ENCODE measurements around the gene SYNCRIP.
"Not testable (repeated sequence)": the region's sequence is repeated elsewhere in the genome, so short reads cannot be mapped to it uniquely, and the experiment has no call there.

Gene SYNCRIP

DNA sequence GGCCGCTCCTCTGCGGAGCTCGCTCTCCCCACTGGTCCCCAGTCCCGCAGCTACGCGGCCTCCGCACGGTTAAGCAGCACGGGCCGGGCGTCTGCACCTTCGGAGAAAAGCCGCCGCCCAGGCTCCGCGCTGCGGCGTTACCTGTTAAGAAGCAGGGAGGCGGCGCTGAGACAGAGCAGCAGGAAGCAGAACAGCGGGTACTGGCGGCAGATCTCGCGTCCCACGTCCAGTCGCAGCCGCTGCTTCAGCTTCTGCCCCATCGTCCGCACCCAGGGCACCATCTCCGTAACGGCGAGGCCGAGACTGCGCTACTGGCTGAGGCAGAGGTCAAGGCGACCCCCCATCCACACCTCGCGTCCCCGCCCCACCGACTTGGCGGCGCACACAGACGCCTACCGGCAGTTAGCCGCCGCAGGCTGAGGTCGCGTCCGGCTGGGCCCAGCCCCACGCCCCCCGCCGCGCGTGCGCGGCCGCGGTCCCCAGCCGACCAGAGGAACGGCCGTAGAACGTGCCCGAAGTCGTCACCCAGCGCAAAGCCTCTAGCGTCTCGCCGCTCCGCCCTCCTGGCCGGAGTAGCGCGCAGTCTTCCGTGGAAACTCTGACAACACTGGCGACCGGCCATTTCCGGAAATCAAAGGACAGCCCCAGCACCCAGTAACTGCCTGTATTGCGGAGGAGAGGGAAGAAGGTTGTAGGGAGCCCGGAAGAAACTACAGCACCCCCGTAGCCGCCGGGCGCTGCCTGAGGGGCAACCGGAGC is 49.1 kb downstream of the SYNCRIP start, which contains the start of gene SNX14:
Gene SNX14 (minus strand): TSS at position 421 of the 759 bp plus-strand sequence. CDS start 140 bp downstream, at position 281.
- DNase-seq, result peak; percentile 96

DNA sequence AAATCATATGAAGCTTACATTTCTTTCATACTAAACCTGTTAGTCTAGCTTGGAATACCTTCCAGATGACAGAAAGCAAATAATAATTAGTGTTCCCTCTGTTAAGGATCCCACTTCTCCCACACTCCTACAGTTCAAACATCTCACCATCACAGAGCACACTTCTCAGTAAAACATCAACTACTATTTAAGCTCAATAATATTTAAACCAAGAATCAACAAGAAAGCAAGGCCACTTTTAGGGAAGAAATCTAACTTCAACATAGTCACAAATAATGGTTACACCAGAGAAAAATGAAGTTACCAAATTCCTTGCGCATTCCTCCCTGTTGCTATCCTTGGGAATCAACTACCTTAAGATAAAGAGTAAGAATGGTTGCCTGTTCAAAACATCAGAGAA is 50.7 kb downstream of the SYNCRIP start:
- no peak for DNase-seq

DNA sequence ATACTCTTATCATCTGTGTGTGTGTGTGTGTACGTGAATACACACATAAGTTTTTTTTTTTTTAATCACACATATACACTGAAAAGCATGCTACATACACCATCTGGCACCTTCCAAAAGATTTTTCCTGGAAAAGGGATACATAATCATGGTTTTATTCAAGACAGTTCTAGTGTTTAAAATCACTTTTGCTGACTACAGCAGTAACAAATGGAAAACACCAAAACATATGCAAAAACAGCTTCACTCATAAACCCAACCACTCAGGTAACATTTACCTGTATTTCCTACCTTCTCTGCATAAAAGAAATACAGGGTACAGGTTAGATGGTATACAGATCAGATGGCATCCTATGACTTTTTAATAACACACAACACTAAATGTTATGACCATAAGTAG is 51.5 kb downstream of the SYNCRIP start:
- no peak for DNase-seq

DNA sequence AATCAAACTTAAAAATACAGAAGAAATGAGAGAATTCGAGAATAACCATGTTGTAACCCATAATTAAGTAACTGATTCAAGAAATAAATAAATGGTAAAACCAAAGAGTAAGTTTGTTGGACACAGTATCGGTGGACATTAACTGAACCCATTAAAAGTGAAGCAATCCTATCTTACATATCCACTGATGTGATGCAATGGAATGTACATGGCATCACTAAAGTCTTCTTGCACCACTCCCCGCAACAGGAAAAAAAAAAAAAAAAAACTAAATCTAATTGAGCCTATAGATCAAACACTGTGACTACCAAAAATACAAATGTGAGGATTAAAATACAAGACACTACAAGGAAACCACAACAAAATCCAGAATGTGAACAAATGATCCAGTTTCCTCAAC is 56.9 kb downstream of the SYNCRIP start:
- no peak for DNase-seq

GRCh38 chr6:85582832-85583231 is 59.9 kb downstream of the SYNCRIP start:
- not testable (repeated sequence) for DNase-seq

GRCh38 chr6:85581572-85581971 is 61.1 kb downstream of the SYNCRIP start:
- DNase-seq, result no peak

GRCh38 chr6:85580878-85581267 is 61.8 kb downstream of the SYNCRIP start:
- no peak for DNase-seq

DNA sequence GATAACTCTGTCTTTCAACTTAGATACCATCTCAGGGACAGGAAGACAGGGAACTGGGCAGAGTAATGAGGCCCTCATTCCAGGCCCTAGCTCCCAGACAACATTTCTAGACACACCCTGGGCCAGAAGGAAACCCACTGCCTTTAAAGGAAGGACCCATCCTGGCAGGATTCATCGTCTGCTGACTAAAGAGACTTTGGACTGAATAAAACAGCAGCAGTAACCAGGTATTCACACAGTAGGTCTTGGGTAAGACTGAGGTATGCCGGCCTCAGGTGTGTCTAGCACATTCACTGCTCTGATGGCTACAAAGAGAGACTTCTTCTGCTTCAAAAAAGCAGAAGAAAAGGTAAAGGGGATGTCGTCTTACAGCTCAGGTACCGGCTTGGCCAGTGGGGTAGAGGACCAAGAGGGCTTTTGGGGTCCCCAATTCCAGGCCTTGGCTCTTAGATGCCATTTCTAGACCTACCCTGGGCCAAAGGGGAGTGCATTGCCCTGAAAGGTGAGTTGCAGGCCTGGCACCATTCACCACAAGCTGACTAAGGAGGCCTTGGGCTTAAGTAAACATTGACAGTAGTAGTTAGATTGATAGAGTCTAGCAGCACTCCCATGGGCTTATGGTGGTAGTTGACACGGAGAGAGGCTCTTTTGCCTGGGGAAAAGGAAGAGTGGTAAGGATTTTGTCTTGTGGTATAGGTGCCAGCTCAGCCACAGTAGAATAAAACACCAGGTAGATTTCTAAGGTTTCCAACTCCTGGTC is 62.4 kb downstream of the SYNCRIP start:
- no peak for DNase-seq

DNA sequence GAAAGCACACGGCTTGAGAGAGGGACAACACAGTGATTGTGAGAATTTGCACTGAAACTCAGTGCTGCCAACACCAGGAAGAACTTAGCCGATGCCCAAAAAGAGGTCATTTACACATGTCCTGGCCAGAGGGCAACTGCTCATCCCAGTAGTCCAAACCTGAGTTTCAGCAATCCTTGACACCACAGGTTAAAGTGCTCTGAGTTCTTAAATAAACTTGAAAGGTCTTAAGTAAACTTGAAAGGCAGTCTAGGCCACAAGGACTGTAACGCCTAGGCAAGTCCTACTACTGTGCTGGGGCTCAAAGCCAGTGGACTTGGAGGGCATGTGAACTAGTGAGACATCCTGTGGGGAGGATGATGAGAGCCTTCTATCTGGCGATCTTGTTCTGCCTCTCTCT is 63.1 kb downstream of the SYNCRIP start:
- no peak for DNase-seq

GRCh38 chr6:85576476-85576875 is 66.2 kb downstream of the SYNCRIP start:
- DNase-seq, result no peak

DNA sequence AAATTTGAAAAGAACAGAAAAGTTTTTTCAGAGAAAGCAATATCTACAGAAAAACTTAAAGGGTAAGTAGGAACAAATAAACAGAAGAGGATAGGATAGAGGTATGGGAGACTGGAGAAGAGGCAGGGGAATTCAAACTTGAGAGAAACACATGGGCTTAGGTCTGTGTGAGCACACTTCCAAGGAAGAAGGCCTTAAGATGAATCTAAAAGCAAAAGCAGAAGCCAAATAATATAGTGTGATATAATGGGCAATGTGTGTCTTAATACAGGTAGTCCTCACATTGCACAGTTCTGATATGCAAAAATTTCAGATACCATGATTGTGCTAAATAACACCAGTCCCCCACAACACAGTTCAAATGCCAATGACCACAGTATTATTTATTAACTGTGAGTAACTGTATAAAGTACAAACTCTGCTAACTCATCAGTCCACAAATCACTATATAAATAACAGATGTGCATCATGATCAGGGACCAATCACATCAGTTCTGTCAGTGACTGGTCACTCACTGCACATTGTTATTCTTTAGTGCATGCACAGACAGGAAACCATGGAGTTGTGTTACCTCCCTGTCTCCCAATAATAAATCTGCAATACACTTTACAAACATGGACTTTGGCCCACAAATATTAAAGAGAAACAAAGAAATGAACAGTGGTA is 67.6 kb downstream of the SYNCRIP start:
- no peak for DNase-seq

DNA sequence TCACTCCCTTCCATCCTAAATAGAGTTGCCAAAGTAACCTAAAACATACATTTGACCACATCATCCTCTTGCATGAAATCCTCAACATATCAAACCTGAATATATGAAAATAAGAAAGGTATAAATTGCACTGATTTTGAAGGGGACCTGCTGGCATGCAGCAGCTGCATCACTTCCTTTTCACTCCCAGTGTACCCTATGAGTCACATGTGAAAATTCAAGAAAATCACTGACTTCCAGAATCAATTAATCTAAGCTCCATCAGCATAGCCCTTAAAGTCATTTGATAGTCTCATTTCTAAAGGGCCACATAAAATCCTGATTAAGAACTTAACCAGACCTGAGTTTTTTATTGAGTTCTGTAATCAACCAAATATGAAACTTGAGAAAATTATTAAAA is 73.4 kb downstream of the SYNCRIP start:
- no peak for DNase-seq

DNA sequence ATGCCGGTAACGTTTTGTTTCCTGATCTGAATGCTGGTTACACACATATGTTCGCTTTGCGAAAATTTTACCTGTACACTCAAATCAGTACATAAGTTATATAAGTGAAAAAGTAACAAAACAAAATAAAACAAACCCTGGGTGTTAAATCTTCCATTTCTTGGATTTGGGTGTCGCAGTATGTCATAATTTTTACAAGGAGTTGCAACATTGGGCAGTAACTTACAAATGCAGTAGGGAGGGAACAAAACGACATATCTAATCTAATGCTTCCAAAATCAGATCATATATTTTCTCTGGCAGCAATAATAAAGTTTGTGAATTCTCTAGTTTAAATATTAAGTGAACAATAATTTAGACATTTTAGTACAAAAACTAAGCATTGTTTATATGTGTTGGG is 74.3 kb downstream of the SYNCRIP start:
- no peak for DNase-seq

DNA sequence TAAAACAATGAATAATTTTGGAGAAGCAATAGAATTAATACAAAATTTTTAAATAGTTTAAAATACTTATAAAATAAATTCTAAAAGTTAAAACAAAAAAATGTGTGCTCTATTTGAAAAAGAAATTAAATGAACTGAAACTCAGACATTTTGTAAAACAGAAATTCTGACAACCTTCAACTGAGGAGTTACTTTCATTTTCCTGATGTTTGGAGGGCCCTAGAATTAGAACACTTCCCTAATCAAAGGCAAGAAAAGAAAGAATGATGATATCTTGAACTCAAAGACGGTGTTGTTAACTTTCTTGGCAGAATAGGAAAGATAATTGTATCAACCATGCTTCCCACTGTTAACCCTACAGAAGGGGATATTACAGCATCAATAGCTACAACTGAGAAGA is 77.0 kb downstream of the SYNCRIP start:
- no peak for DNase-seq

- not testable (repeated sequence) for DNase-seq
These were observed 78.5 kb downstream of the SYNCRIP start for GRCh38 chr6:85564223-85564622.

All from left hindlimb (tissue), 1 donor.